Parathyroid adenoma (tissue), 2 donors: Measurements from ENCODE around the gene OTOP3.

Experiments used
- H2AFZ ChIP-seq: fragments of 300-600 bp; sonication (generic); one replicate; pipeline ENCODE4 v1.7.0; 2017; ENCODE audit warnings: antibody characterized with exemption, mild to moderate bottlenecking
- H3K27ac ChIP-seq: fragments of 300-600 bp; sonication (generic); one replicate; pipeline ENCODE4 v1.7.0; 2017
- H3K27me3 ChIP-seq: fragments of 300-600 bp; sonication (generic); one replicate; pipeline ENCODE4 v1.7.0; 2017; ENCODE audit warnings: low read length; ENCODE audit not compliant: control insufficient read depth, insufficient read depth
- H3K36me3 ChIP-seq: fragments of 300-600 bp; sonication (generic); one replicate; pipeline ENCODE4 v1.7.0; 2017; ENCODE audit warnings: low read length; ENCODE audit not compliant: control insufficient read depth, insufficient read depth
- H3K4me1 ChIP-seq: fragments of 300-600 bp; sonication (generic); one replicate; pipeline ENCODE4 v1.7.0; 2017; ENCODE audit warnings: control low read depth
- H3K4me2 ChIP-seq: fragments of 300-600 bp; sonication (generic); one replicate; pipeline ENCODE4 v1.7.0; 2017; ENCODE audit warnings: low read length
- H3K4me3 ChIP-seq: fragments of 300-600 bp; sonication (generic); one replicate; pipeline ENCODE4 v1.7.0; 2017; ENCODE audit warnings: low read depth, low read length
- H3K79me2 ChIP-seq: fragments of 300-600 bp; sonication (generic); one replicate; pipeline ENCODE4 v1.7.0; 2017; ENCODE audit warnings: control low read depth
- H3K9ac ChIP-seq: fragments of 300-600 bp; sonication (generic); one replicate; pipeline ENCODE4 v1.7.0; 2017; ENCODE audit warnings: mild to moderate bottlenecking
- H3K9me3 ChIP-seq: fragments of 300-600 bp; sonication (generic); one replicate; pipeline ENCODE4 v1.7.0; 2017; ENCODE audit warnings: low read length; ENCODE audit not compliant: control insufficient read depth
- TF ChIP-seq, protein P1 (sequence below): fragments of 300-600 bp; sonication (generic); IDR thresholded peaks from one replicate; pipeline ENCODE4 v1.7.0; 2017; ENCODE audit warnings: antibody characterized with exemption, mild to moderate bottlenecking
- donor health status: primary hyperparathyroidism.

The OTOP3 gene

GRCh38 chr17:74972107-74972972 lies 36.6 kb downstream of the OTOP3 start, which contains the start of gene HID1:
TSS of gene HID1 (minus strand) at chr17:74972759. CDS start at chr17:74972656, 103 bp downstream.
- Histone ChIP-seq H2AFZ (peak within 1 kb of the TSS; percentile 93), H3K9me3 (no peaks in the 10 kb centered on the region), H3K4me3 (peak within 1 kb of the TSS; percentile 68), H3K27ac (peak within 1 kb of the TSS; percentile 15), H3K27me3 (no peaks in the 10 kb centered on the region), H3K4me1 (peaks cover 3% of the 10 kb centered on the region), H3K4me2 (peak within 1 kb of the TSS; percentile 88), H3K79me2 (peaks cover 6% of the 10 kb centered on the region), H3K36me3 (no peaks in the 10 kb centered on the region), H3K9ac (peak within 1 kb of the TSS; percentile 84)
- TF ChIP-seq, protein P1, sequence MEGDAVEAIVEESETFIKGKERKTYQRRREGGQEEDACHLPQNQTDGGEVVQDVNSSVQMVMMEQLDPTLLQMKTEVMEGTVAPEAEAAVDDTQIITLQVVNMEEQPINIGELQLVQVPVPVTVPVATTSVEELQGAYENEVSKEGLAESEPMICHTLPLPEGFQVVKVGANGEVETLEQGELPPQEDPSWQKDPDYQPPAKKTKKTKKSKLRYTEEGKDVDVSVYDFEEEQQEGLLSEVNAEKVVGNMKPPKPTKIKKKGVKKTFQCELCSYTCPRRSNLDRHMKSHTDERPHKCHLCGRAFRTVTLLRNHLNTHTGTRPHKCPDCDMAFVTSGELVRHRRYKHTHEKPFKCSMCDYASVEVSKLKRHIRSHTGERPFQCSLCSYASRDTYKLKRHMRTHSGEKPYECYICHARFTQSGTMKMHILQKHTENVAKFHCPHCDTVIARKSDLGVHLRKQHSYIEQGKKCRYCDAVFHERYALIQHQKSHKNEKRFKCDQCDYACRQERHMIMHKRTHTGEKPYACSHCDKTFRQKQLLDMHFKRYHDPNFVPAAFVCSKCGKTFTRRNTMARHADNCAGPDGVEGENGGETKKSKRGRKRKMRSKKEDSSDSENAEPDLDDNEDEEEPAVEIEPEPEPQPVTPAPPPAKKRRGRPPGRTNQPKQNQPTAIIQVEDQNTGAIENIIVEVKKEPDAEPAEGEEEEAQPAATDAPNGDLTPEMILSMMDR, result no peak

GRCh38 chr17:74972973-74973328 lies 37.3 kb downstream of the OTOP3 start:
- TF ChIP-seq, protein P1, result no peak
- peak overlapping the region; percentile 88 for H3K4me2 ChIP-seq
- H3K4me3 ChIP-seq, result peak overlapping the region; percentile 68
- no peaks in the 10 kb centered on the region for H3K27me3 ChIP-seq
- H3K9me3 ChIP-seq, result no peaks in the 10 kb centered on the region
- H3K9ac ChIP-seq, result no peak overlapping the region
- H3K4me1 ChIP-seq, result peaks cover 3% of the 10 kb centered on the region
- peaks cover 6% of the 10 kb centered on the region for H3K79me2 ChIP-seq
- H3K36me3 ChIP-seq, result no peaks in the 10 kb centered on the region
- H2AFZ ChIP-seq, result peak overlapping the region; percentile 93
- H3K27ac ChIP-seq, result no peak overlapping the region

GRCh38 chr17:74975943-74976342 lies 40.2 kb downstream of the OTOP3 start:
- TF ChIP-seq, protein P1, result no peak
- H3K36me3 ChIP-seq, result no peaks in the 10 kb centered on the region

GRCh38 chr17:74977802-74978201 lies 42.1 kb downstream of the OTOP3 start:
- TF ChIP-seq, protein P1, result no peak
- Histone ChIP-seq H3K27ac (no peak overlapping the region), H3K9ac (no peak overlapping the region), H3K36me3 (no peaks in the 10 kb centered on the region), H3K79me2 (no peaks in the 10 kb centered on the region), H3K4me1 (peaks cover 6% of the 10 kb centered on the region), H3K4me2 (no peak overlapping the region), H2AFZ (no peak overlapping the region), H3K4me3 (no peak overlapping the region), H3K9me3 (no peaks in the 10 kb centered on the region), H3K27me3 (no peaks in the 10 kb centered on the region)

More at GRCh38 chr17:74975943-74976342, 40.2 kb downstream of the OTOP3 start:
- Histone ChIP-seq H3K27me3 (no peaks in the 10 kb centered on the region), H3K4me1 (peaks cover 3% of the 10 kb centered on the region), H3K4me3 (no peak overlapping the region), H3K9me3 (no peaks in the 10 kb centered on the region), H3K27ac (no peak overlapping the region), H2AFZ (no peak overlapping the region), H3K9ac (no peak overlapping the region), H3K79me2 (peaks cover 6% of the 10 kb centered on the region), H3K4me2 (no peak overlapping the region)

DNA sequence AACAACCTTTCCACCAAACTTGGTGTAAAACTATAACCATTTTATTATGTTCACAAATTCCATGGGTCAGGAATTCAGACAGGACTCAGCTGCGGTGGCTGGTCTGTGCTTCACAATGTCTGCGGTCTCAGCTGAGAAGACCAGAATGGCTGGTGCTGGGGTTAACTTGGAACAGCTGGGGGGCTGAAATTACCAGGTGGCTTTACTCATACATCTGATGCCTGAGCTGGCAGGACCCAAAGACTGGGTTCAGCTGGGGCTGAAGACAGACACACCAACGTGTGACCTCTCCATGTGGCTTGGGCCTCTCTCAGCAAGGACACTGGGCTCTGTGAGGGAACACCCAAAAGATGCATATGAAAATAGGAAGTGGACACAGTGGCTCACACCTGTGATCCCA lies 42.5 kb downstream of the OTOP3 start:
- H3K4me3 ChIP-seq, result no peak overlapping the region
- no peak overlapping the region for H3K9ac ChIP-seq
- H3K27ac ChIP-seq, result no peak overlapping the region
- no peaks in the 10 kb centered on the region for H3K79me2 ChIP-seq
- TF ChIP-seq, protein P1, result no peak
- no peaks in the 10 kb centered on the region for H3K36me3 ChIP-seq
- no peaks in the 10 kb centered on the region for H3K9me3 ChIP-seq
- H3K4me1 ChIP-seq, result peaks cover 8% of the 10 kb centered on the region
- H2AFZ ChIP-seq, result no peak overlapping the region
- H3K4me2 ChIP-seq, result no peak overlapping the region
- H3K27me3 ChIP-seq, result no peaks in the 10 kb centered on the region
